GM18517 (cell line): ENCODE results near the gene MYADM.

Experiments
- ATAC-seq: cut with Tn5 transposase; IDR thresholded peaks from one replicate; pipeline ENCODE4 v1.9.1; 2021; ENCODE audit warnings: mild to moderate bottlenecking, moderate library complexity; ENCODE audit not compliant: unreplicated experiment

MYADM gene

DNA sequence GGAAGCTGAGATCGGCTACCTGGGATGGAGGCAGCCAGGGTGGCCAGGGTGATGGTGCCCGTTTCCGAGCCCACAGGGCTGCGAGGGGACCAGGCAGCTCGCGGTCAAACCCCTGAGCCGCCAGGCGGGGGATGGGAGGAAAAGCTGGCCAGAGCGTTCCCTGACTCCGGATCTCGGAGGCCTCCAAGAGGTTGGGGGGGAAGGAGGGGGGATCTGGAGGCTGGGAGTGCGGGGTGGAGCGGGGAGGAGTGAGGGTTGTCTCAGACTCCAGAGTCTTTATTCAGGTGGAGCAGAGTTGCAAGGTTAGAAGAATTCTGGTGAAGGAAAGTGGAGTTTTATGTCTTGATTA is 42.5 kb downstream of the MYADM start:
- no peak for ATAC-seq

DNA sequence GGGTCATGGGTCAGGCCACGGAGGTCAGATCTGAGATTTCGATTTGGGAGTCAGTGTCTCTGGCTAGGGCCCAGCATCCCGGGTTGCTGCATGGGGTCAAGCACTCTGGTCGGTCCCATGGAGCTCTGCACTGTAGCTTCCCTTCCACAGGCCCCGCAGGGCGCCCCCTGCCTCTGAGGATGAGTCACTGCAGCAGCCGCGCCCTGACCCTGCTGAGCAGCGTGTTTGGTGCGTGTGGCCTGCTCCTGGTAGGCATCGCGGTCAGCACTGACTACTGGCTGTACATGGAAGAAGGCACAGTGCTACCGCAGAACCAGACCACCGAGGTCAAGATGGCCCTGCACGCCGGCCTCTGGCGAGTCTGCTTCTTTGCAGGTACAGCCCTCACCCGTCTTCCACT is 45.0 kb downstream of the MYADM start:
- no peak for ATAC-seq

DNA sequence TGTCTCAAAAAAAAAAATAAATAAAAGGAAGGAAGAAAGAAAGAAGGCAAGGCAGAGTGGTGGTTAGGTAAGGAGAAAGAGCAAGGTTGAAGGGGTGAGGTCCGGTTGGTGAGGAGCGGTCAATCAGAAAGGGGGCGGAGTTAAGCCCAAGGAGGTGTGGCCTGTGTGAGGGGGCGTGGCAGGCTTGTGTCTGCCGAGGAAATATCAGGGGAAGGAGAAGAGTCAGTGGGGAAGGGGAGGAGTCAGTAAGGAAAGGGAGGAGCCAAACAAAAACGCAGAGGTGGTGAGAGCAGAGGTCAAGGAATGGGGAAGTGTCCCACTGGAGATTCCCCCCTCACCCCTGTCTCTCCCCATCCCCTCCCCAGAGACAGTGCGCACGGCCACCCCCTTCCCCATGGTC is 47.3 kb downstream of the MYADM start:
- ATAC-seq, result no peak

DNA sequence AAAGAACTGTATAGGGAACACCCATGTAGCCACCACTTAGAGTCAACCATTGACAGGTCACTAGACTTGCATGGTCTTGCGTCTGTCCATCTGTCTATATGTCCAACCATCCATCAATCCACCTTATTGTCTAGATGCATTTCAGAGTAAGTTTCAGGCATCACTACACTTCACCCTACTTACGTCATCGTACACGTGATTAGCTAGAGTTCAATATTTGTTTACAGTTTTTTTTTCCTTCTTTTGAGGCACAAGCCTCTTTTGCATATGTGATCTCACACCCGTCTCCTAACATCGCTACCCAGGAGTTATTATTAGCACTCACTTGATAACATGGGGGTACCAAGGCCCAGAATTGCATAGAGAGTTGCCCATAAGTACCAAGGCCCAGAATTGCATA is 48.3 kb downstream of the MYADM start:
- no peak for ATAC-seq

DNA sequence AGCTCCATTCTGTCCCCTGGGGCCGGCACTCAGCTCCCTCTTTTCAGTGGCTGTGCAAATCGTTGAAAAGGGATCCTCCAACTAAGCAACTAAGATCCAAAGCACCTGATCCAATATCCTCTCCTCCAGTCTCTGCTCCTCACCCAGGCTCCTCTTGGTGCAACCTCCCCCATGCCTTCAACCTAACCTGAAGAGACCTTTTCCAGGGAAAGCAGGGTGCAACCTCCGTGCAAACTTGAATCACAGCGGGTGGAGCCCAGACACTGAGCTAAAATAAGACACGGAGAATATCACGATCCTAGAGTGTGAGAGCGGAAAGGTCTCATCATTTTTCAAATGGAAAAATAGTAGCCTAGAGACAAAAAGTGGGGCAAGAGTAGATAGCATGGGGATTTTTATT is 49.7 kb downstream of the MYADM start:
- ATAC-seq, result no peak
